ENCODE data around the gene UBE2H.

DNA sequence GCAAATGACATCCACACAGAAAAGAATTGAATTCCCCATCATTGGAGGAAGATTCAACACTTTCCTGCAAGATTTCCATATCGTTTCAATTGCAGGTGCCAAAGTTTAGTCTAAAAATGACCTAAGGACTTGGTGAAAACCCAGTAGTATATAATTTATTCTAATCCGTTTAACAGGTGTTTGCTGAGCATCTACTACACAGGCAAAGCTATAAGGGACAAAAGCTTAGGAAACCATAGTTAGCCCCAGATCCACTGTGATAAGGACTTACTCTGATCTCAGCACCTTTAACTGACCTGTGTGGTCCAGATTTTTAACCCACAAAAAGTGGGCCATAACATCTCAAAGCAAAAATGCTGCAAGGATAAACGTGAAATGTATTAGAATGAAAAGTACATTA lies 19.1 kb downstream of the UBE2H start:
- TF ChIP-seq, protein P1, sequence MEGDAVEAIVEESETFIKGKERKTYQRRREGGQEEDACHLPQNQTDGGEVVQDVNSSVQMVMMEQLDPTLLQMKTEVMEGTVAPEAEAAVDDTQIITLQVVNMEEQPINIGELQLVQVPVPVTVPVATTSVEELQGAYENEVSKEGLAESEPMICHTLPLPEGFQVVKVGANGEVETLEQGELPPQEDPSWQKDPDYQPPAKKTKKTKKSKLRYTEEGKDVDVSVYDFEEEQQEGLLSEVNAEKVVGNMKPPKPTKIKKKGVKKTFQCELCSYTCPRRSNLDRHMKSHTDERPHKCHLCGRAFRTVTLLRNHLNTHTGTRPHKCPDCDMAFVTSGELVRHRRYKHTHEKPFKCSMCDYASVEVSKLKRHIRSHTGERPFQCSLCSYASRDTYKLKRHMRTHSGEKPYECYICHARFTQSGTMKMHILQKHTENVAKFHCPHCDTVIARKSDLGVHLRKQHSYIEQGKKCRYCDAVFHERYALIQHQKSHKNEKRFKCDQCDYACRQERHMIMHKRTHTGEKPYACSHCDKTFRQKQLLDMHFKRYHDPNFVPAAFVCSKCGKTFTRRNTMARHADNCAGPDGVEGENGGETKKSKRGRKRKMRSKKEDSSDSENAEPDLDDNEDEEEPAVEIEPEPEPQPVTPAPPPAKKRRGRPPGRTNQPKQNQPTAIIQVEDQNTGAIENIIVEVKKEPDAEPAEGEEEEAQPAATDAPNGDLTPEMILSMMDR (conservative IDR thresholded peaks at IDR 0.05; ENCODE audit: low read depth, low read length), result no peak
- TF ChIP-seq EZH2 (IDR thresholded peaks at IDR 0.05; ENCODE audit: borderline replicate concordance, low read depth, low read length, poor library complexity, severe bottlenecking), result no peak

Data from A673 (cell line).